K562 (cell line): ENCODE measurements around the gene TMEM107. TPM values are rescaled to one million over a fixed set of nuclear protein-coding genes. Genes with fewer than 3 reads are reported as not detected.

Experiments used
- ARID4B ChIP-seq: sonication (generic); formaldehyde crosslinking; IDR thresholded peaks from 2 replicates; pipeline ENCODE4 v1.8.0; 2022; ENCODE audit warnings: mild to moderate bottlenecking, missing genetic modification reagents
- ESRRA ChIP-seq: fragments of 450-650 bp; IDR thresholded peaks from 2 replicates; pipeline ENCODE4 v1.6.1; 2014; ENCODE audit warnings: low read depth, mild to moderate bottlenecking, moderate library complexity, borderline replicate concordance
- FOXO4 ChIP-seq: fragments of 450-650 bp; formaldehyde crosslinking; IDR thresholded peaks from 2 replicates; pipeline ENCODE4 v1.4.0; 2020; ENCODE audit warnings: mild to moderate bottlenecking, moderate library complexity
- FOXP4 ChIP-seq: sonication (generic); formaldehyde crosslinking; IDR thresholded peaks from 2 replicates; pipeline ENCODE4 v1.8.0; 2022; ENCODE audit warnings: mild to moderate bottlenecking, missing genetic modification reagents, borderline replicate concordance
- GTF2E2 ChIP-seq: fragments of 200-800 bp; sonication (Bioruptor generic); IDR thresholded peaks from 2 replicates; pipeline ENCODE4 v1.6.1; 2016; ENCODE audit warnings: missing genetic modification characterization, missing compliant biosample characterization
- HCFC1 ChIP-seq: IDR thresholded peaks from 2 replicates; pipeline ENCODE4 v1.6.1; 2012; ENCODE audit warnings: low read depth, low read length, improper control_type of control experiment
- LCOR ChIP-seq: sonication (generic); formaldehyde crosslinking; IDR thresholded peaks from 2 replicates; pipeline ENCODE4 v1.8.0; 2022; ENCODE audit warnings: mild to moderate bottlenecking, missing genetic modification reagents
- RFX1 ChIP-seq: fragments of 450-650 bp; IDR thresholded peaks from 2 replicates; pipeline ENCODE4 v1.6.1; 2016; ENCODE audit warnings: mild to moderate bottlenecking, moderate library complexity
- SNIP1 ChIP-seq: fragments of 450-650 bp; IDR thresholded peaks from 2 replicates; pipeline ENCODE4 v1.7.1; 2017; ENCODE audit warnings: low read depth, mild to moderate bottlenecking
- SRSF7 ChIP-seq: fragments of 200-400 bp; formaldehyde crosslinking; optimal IDR thresholded peaks from 2 replicates; pipeline ENCODE3; 2017; ENCODE audit warnings: mild to moderate bottlenecking, low read depth, low read length
- TAL1 ChIP-seq: fragments of 450-650 bp; IDR thresholded peaks from 2 replicates; pipeline ENCODE4 v1.6.1; 2016; ENCODE audit warnings: mild to moderate bottlenecking
- TSC22D4 ChIP-seq: fragments of 450-650 bp; IDR thresholded peaks from 2 replicates; pipeline ENCODE4 v1.6.1; 2016; ENCODE audit warnings: missing genetic modification characterization, missing biosample characterization, control low read depth
- ZBTB43 ChIP-seq: sonication (generic); formaldehyde crosslinking; IDR thresholded peaks from 2 replicates; pipeline ENCODE4 v1.8.0; 2023; ENCODE audit warnings: mild to moderate bottlenecking, missing genetic modification reagents
- ZFP1 ChIP-seq: fragments of 450-650 bp; formaldehyde crosslinking; IDR thresholded peaks from 2 replicates; pipeline ENCODE4 v1.4.0; 2020; ENCODE audit warnings: mild to moderate bottlenecking, mixed read lengths
- ZFP30 ChIP-seq: fragments of 250-450 bp; sonication (Bioruptor Pico); IDR thresholded peaks from 2 replicates; pipeline ENCODE4 v1.8.0; 2022; ENCODE audit warnings: moderate library complexity, mild to moderate bottlenecking, inconsistent platforms, borderline replicate concordance
- ZFP36 ChIP-seq: fragments of 150-350 bp; IDR thresholded peaks from 2 replicates; pipeline ENCODE4 v1.6.1; 2018; ENCODE audit warnings: low read length, low read depth; ENCODE audit not compliant: partially characterized antibody
- ZNF197 ChIP-seq: fragments of 200-800 bp; sonication (Bioruptor generic); IDR thresholded peaks from 2 replicates; pipeline ENCODE4 v1.6.1; 2016; ENCODE audit warnings: low read depth, missing genetic modification characterization, missing compliant biosample characterization
- ZNF668 ChIP-seq: fragments of 250-450 bp; sonication (Bioruptor Pico); IDR thresholded peaks from 2 replicates; pipeline ENCODE4 v1.8.0; 2022; ENCODE audit warnings: mild to moderate bottlenecking, inconsistent platforms
- ZNF764 ChIP-seq: fragments of 250-450 bp; sonication (Bioruptor Pico); IDR thresholded peaks from 2 replicates; pipeline ENCODE4 v1.4.0; 2020; ENCODE audit warnings: low read depth, mild to moderate bottlenecking, moderate library complexity
- polyA plus RNA-seq, 8 experiments: library from polyadenylated mRNA; depleted of rRNA in 4 of 8; stranded (reverse) in 5 of 8; unstranded in 3 of 8; fragments of >200 nt; fragmentation: Nextera tagmentation in 2 of 8; fragmentation: Illumina TruSeq in 1 of 8; extraction: Ambion mirVana in 2 of 8; extraction: Trizol in 1 of 8; gene quantifications; 2 replicates each; pipeline versions ENCODE4 v1.2.1 to v1.2.3, GENCODE V29; 2011 to 2014; ENCODE audit warnings: inconsistent platforms in 1 of 8, missing spikeins in 1 of 8
- total RNA-seq, 7 experiments: library from RNA; depleted of rRNA in 6 of 7; stranded (reverse); fragments of >200 nt in 6 of 7; fragmentation: Illumina TruSeq in 2 of 7; extraction: Trizol in 2 of 7; gene quantifications; 2 replicates each; pipeline versions ENCODE4 v1.2.1 to v1.2.3, GENCODE V29; 2011 to 2021; ENCODE audit warnings: low replicate concordance in 1 of 7

TMEM107 gene
- total and polyA plus RNA-seq, 9 of the 15 experiments (the other 6 are each of a cell fraction or from before 2014, with no cell fraction given): 7.1 to 26.2 (median 16.9) TPM

GRCh38 chr17:8163978-8164814, 12.0 kb downstream of the TMEM107 start (continued):
- TF ChIP-seq ESRRA (peak; percentile 45; the same call in 1 of the 2 replicates), LCOR (no peak), SNIP1 (no peak), ZNF764 (CRISPR knock-in tag) (no peak), FOXP4 (CRISPR knock-in tag) (no peak), ZFP1 (no peak), RFX1 (no peak), SRSF7 (no peak), TSC22D4 (tag) (no peak), TAL1 (0 out of 2 replicates have a peak, but pooled peaks have one; percentile 8), ZNF668 (CRISPR knock-in tag) (no peak), ARID4B (CRISPR knock-in tag) (no peak; the same call in 1 of the 2 replicates), ZFP36 (no peak), GTF2E2 (tag) (no peak), ZNF197 (CRISPR knock-in tag) (no peak), HCFC1 (0 out of 2 replicates have a peak, but pooled peaks have one; percentile 10), FOXO4 (CRISPR knock-in tag) (no peak), ZBTB43 (CRISPR knock-in tag) (no peak), ZFP30 (no peak)
